Mucosa of stomach (tissue), 1 donor: ENCODE measurements around the gene SCYGR1.

Experiments
- H3K27me3 ChIP-seq: one replicate; pipeline ENCODE4 v1.7.0; 2013; ENCODE audit warnings: mild to moderate bottlenecking, low read length; ENCODE audit not compliant: control insufficient read depth, insufficient read depth
- H3K36me3 ChIP-seq: one replicate; pipeline ENCODE4 v1.7.0; 2013; ENCODE audit warnings: low read length; ENCODE audit not compliant: control insufficient read depth, insufficient read depth
- H3K4me1 ChIP-seq: one replicate; pipeline ENCODE4 v1.7.0; 2013; ENCODE audit warnings: mild to moderate bottlenecking, low read length; ENCODE audit not compliant: control insufficient read depth, insufficient read depth
- H3K4me3 ChIP-seq: one replicate; pipeline ENCODE4 v1.7.0; 2013; ENCODE audit warnings: low read length
- H3K9ac ChIP-seq: one replicate; pipeline ENCODE4 v1.7.0; 2013; ENCODE audit warnings: mild to moderate bottlenecking, low read length, moderate library complexity
- H3K9me3 ChIP-seq: one replicate; pipeline ENCODE4 v1.7.0; 2013; ENCODE audit warnings: mild to moderate bottlenecking, low read length, moderate library complexity; ENCODE audit not compliant: control insufficient read depth
- donor health status: Pancreatic carcinoma.

The SCYGR1 gene

GRCh38 chr2:227412877-227413276 is 25.1 kb upstream of the SCYGR1 start:
- Histone ChIP-seq H3K9me3 (no peaks in the 10 kb centered on the region), H3K36me3 (no peaks in the 10 kb centered on the region), H3K27me3 (no peaks in the 10 kb centered on the region), H3K4me1 (peaks cover 10% of the 10 kb centered on the region), H3K4me3 (no peak overlapping the region), H3K9ac (no peak overlapping the region)

GRCh38 chr2:227411990-227412350 is 24.2 kb upstream of the SCYGR1 start:
- Histone ChIP-seq H3K9me3 (no peaks in the 10 kb centered on the region), H3K4me3 (no peak overlapping the region), H3K4me1 (peaks cover 12% of the 10 kb centered on the region), H3K27me3 (no peaks in the 10 kb centered on the region), H3K9ac (no peak overlapping the region), H3K36me3 (no peaks in the 10 kb centered on the region)

- no peaks in the 10 kb centered on the region for H3K36me3 ChIP-seq
- H3K9ac ChIP-seq: no peak overlapping the region
- H3K27me3 ChIP-seq: no peaks in the 10 kb centered on the region
- no peak overlapping the region for H3K4me3 ChIP-seq
- no peaks in the 10 kb centered on the region for H3K9me3 ChIP-seq
- peaks cover 17% of the 10 kb centered on the region for H3K4me1 ChIP-seq
These were observed 23.7 kb upstream of the SCYGR1 start for GRCh38 chr2:227411320-227411989.

GRCh38 chr2:227410191-227410590 is 22.4 kb upstream of the SCYGR1 start:
- no peaks in the 10 kb centered on the region for H3K36me3 ChIP-seq
- H3K4me1 ChIP-seq: peaks cover 18% of the 10 kb centered on the region
- no peak overlapping the region for H3K9ac ChIP-seq

GRCh38 chr2:227407591-227408151 is 19.9 kb upstream of the SCYGR1 start:
- Histone ChIP-seq H3K4me1 (peaks cover 13% of the 10 kb centered on the region), H3K27me3 (no peaks in the 10 kb centered on the region), H3K4me3 (no peak overlapping the region), H3K36me3 (no peaks in the 10 kb centered on the region), H3K9ac (no peak overlapping the region), H3K9me3 (no peaks in the 10 kb centered on the region)

More at GRCh38 chr2:227410191-227410590, 22.4 kb upstream of the SCYGR1 start:
- Histone ChIP-seq H3K9me3 (no peaks in the 10 kb centered on the region), H3K4me3 (no peak overlapping the region), H3K27me3 (no peaks in the 10 kb centered on the region)

GRCh38 chr2:227406177-227407031 is 18.7 kb upstream of the SCYGR1 start:
- no peak overlapping the region for H3K9ac ChIP-seq
- peaks cover 13% of the 10 kb centered on the region for H3K4me1 ChIP-seq
- no peaks in the 10 kb centered on the region for H3K27me3 ChIP-seq
- no peaks in the 10 kb centered on the region for H3K9me3 ChIP-seq
- no peak overlapping the region for H3K4me3 ChIP-seq
- H3K36me3 ChIP-seq: no peaks in the 10 kb centered on the region

GRCh38 chr2:227404585-227405271 is 17.0 kb upstream of the SCYGR1 start:
- no peak overlapping the region for H3K4me3 ChIP-seq
- H3K9ac ChIP-seq: no peak overlapping the region
- peaks cover 13% of the 10 kb centered on the region for H3K4me1 ChIP-seq
- H3K9me3 ChIP-seq: no peaks in the 10 kb centered on the region
- no peaks in the 10 kb centered on the region for H3K27me3 ChIP-seq
- H3K36me3 ChIP-seq: no peaks in the 10 kb centered on the region

- Histone ChIP-seq H3K4me1 (peaks cover 13% of the 10 kb centered on the region), H3K9ac (no peak overlapping the region), H3K9me3 (no peaks in the 10 kb centered on the region), H3K36me3 (no peaks in the 10 kb centered on the region), H3K27me3 (no peaks in the 10 kb centered on the region), H3K4me3 (no peak overlapping the region)
These were observed 15.2 kb upstream of the SCYGR1 start for GRCh38 chr2:227402959-227403358.

- Histone ChIP-seq H3K4me3 (no peak overlapping the region), H3K9me3 (no peaks in the 10 kb centered on the region), H3K4me1 (peaks cover 13% of the 10 kb centered on the region), H3K27me3 (no peaks in the 10 kb centered on the region), H3K36me3 (no peaks in the 10 kb centered on the region), H3K9ac (no peak overlapping the region)
These were observed 14.6 kb upstream of the SCYGR1 start for GRCh38 chr2:227402321-227402720.

GRCh38 chr2:227401550-227401949 is 13.8 kb upstream of the SCYGR1 start:
- no peak overlapping the region for H3K4me3 ChIP-seq
- H3K9me3 ChIP-seq: no peaks in the 10 kb centered on the region
- no peak overlapping the region for H3K9ac ChIP-seq
- no peaks in the 10 kb centered on the region for H3K36me3 ChIP-seq
- no peaks in the 10 kb centered on the region for H3K27me3 ChIP-seq
- peaks cover 8% of the 10 kb centered on the region for H3K4me1 ChIP-seq

GRCh38 chr2:227398684-227399670 is 11.2 kb upstream of the SCYGR1 start:
- H3K4me3 ChIP-seq: no peak overlapping the region
- no peaks in the 10 kb centered on the region for H3K36me3 ChIP-seq
- no peak overlapping the region for H3K9ac ChIP-seq
- H3K9me3 ChIP-seq: no peaks in the 10 kb centered on the region
- peaks cover 4% of the 10 kb centered on the region for H3K4me1 ChIP-seq
- H3K27me3 ChIP-seq: no peaks in the 10 kb centered on the region
